IPS DF 4.7 (cell line): ENCODE measurements around the gene NPHS1.
"Not testable (repeated sequence)": the region's sequence is repeated elsewhere in the genome, so short reads cannot be mapped to it uniquely, and the experiment has no call there.

Source experiments
- DNase-seq: peaks from one replicate; pipeline ENCODE4 v3.0.0-alpha.2; 2013; ENCODE audit warnings: low spot score; ENCODE audit errors: extremely low read depth

NPHS1 gene

GRCh38 chr19:35816262-35816661 is 36.0 kb downstream of the NPHS1 start:
- no peak for DNase-seq

- DNase-seq, result no peak
Observed at GRCh38 chr19:35813043-35813890, 39.0 kb downstream of the NPHS1 start.

GRCh38 chr19:35812220-35813042 is 39.9 kb downstream of the NPHS1 start, which contains the start of gene PRODH2:
TSS of gene PRODH2 (minus strand) at chr19:35812845. CDS start at chr19:35812805, 40 bp downstream.
- no peak for DNase-seq

- DNase-seq, result no peak
Observed at GRCh38 chr19:35811317-35812219, 40.7 kb downstream of the NPHS1 start.

GRCh38 chr19:35807633-35808032 is 44.7 kb downstream of the NPHS1 start:
- no peak for DNase-seq

GRCh38 chr19:35806597-35806996 is 45.7 kb downstream of the NPHS1 start:
- DNase-seq, result no peak

- no peak for DNase-seq
Observed at GRCh38 chr19:35805526-35806102, 46.7 kb downstream of the NPHS1 start.

GRCh38 chr19:35801828-35802227 is 50.5 kb downstream of the NPHS1 start:
- no peak for DNase-seq

GRCh38 chr19:35797663-35798062 is 54.6 kb downstream of the NPHS1 start:
- DNase-seq, result no peak

GRCh38 chr19:35796645-35797542 is 55.4 kb downstream of the NPHS1 start:
- DNase-seq, result no peak

- DNase-seq, result not testable (repeated sequence)
Observed at GRCh38 chr19:35795564-35795963, 56.7 kb downstream of the NPHS1 start.

- DNase-seq, result no peak
Observed at GRCh38 chr19:35793381-35794165, 58.7 kb downstream of the NPHS1 start.

GRCh38 chr19:35792888-35793287 is 59.4 kb downstream of the NPHS1 start:
- DNase-seq, result no peak

GRCh38 chr19:35792312-35792711 is 60.0 kb downstream of the NPHS1 start:
- no peak for DNase-seq

GRCh38 chr19:35791814-35792279 is 60.5 kb downstream of the NPHS1 start:
- no peak for DNase-seq

- DNase-seq, result no peak
Observed at GRCh38 chr19:35790981-35791813, 61.1 kb downstream of the NPHS1 start.

- DNase-seq, result no peak
Observed at GRCh38 chr19:35789978-35790944, 62.0 kb downstream of the NPHS1 start.
